Esophagus muscularis mucosa (tissue), 4 donors: Measurements from ENCODE around the gene DAPK3.

Source experiments
- EP300 ChIP-seq: sonication (generic); formaldehyde crosslinking; IDR thresholded peaks from one replicate; pipeline ENCODE4 v1.6.1; 2017; ENCODE audit warnings: antibody characterized with exemption
- POLR2AphosphoS5 ChIP-seq, 2 donors: sonication (generic); formaldehyde crosslinking; IDR thresholded peaks; one replicate each; pipeline ENCODE4 v1.6.1; 2017; ENCODE audit warnings: antibody characterized with exemption in 2 of 2
- TF ChIP-seq, protein P1 (sequence below), 3 experiments: fragments of 200-600 bp in 2 of 3; fragments of 450-650 bp in 1 of 3; sonication (generic) in 2 of 3; IDR thresholded peaks; one replicate each; pipeline ENCODE4 v1.5.1; 2017 to 2019; ENCODE audit warnings: antibody characterized with exemption in 3 of 3, mild to moderate bottlenecking in 2 of 3, moderate library complexity in 1 of 3

- TF ChIP-seq, protein P1, sequence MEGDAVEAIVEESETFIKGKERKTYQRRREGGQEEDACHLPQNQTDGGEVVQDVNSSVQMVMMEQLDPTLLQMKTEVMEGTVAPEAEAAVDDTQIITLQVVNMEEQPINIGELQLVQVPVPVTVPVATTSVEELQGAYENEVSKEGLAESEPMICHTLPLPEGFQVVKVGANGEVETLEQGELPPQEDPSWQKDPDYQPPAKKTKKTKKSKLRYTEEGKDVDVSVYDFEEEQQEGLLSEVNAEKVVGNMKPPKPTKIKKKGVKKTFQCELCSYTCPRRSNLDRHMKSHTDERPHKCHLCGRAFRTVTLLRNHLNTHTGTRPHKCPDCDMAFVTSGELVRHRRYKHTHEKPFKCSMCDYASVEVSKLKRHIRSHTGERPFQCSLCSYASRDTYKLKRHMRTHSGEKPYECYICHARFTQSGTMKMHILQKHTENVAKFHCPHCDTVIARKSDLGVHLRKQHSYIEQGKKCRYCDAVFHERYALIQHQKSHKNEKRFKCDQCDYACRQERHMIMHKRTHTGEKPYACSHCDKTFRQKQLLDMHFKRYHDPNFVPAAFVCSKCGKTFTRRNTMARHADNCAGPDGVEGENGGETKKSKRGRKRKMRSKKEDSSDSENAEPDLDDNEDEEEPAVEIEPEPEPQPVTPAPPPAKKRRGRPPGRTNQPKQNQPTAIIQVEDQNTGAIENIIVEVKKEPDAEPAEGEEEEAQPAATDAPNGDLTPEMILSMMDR (IDR thresholded peaks at IDR 0.05), result no peak
- no peak for TF ChIP-seq EP300
- TF ChIP-seq POLR2AphosphoS5 (IDR thresholded peaks at IDR 0.05), result no peak
These were observed 54.9 kb downstream of the DAPK3 start for GRCh38 chr19:3916033-3916432.
